Liver (tissue), 9 donors: ENCODE data around the gene NLRP4. TPM values are rescaled to one million over a fixed set of nuclear protein-coding genes. Genes with fewer than 3 reads are reported as not detected.

Experiments
- DNase-seq: peaks from one replicate; pipeline ENCODE4 v3.0.0-alpha.2; 2017; ENCODE audit warnings: low spot score
- H3K27ac ChIP-seq, 2 donors: one replicate each; pipeline ENCODE4 v1.7.0; 2013; ENCODE audit warnings: inconsistent platforms in 2 of 2, low read length in 2 of 2, control low read depth in 1 of 2, low read depth in 1 of 2, mild to moderate bottlenecking in 1 of 2
- H3K27me3 ChIP-seq, 4 donors: one replicate each; pipeline versions ENCODE4 v1.6.1 to v1.7.0; 2013; ENCODE audit warnings: low read length in 3 of 4, inconsistent platforms in 1 of 4, mild to moderate bottlenecking in 1 of 4, moderate library complexity in 1 of 4; ENCODE audit not compliant: control insufficient read depth in 4 of 4, insufficient read depth in 4 of 4
- H3K36me3 ChIP-seq, 4 donors: one replicate each; pipeline versions ENCODE4 v1.6.1 to v1.7.0; 2013; ENCODE audit warnings: low read length in 3 of 4, mild to moderate bottlenecking in 3 of 4, low read depth in 1 of 4, moderate library complexity in 1 of 4; ENCODE audit not compliant: control insufficient read depth in 4 of 4, insufficient read depth in 3 of 4
- H3K4me1 ChIP-seq, 4 donors: one replicate each; pipeline versions ENCODE4 v1.6.1 to v1.7.0; 2013; ENCODE audit warnings: low read length in 3 of 4, mild to moderate bottlenecking in 3 of 4, moderate library complexity in 1 of 4; ENCODE audit not compliant: control insufficient read depth in 4 of 4, insufficient read depth in 4 of 4
- H3K4me3 ChIP-seq, 3 donors: one replicate each; pipeline versions ENCODE4 v1.6.1 to v1.7.0; 2013; ENCODE audit warnings: low read length in 3 of 3, control low read depth in 1 of 3, low read depth in 1 of 3, mild to moderate bottlenecking in 1 of 3
- H3K9ac ChIP-seq, 2 donors: one replicate each; pipeline ENCODE4 v1.7.0; 2013; ENCODE audit warnings: low read length in 2 of 2, mild to moderate bottlenecking in 2 of 2, moderate library complexity in 2 of 2, control low read depth in 1 of 2, low read depth in 1 of 2
- H3K9me3 ChIP-seq, 4 donors: one replicate each; pipeline versions ENCODE4 v1.6.1 to v1.7.0; 2013; ENCODE audit warnings: low read length in 3 of 4; ENCODE audit not compliant: control insufficient read depth in 4 of 4
- ATF3 ChIP-seq: IDR thresholded peaks from 2 replicates; pipeline ENCODE4 v1.6.1; 2016; ENCODE audit warnings: antibody characterized with exemption
- CTCF ChIP-seq: fragments of 150-350 bp; IDR thresholded peaks from 2 replicates; pipeline ENCODE4 v1.5.1; 2017; ENCODE audit warnings: improper control_type of control experiment, low read depth, low read length; ENCODE audit not compliant: missing input control
- EGR1 ChIP-seq, 2 donors: IDR thresholded peaks; 2 replicates each; pipeline ENCODE4 v1.6.1; 2016 to 2018; ENCODE audit warnings: antibody characterized with exemption in 2 of 2, low read depth in 2 of 2
- FOXA1 ChIP-seq: IDR thresholded peaks from 2 replicates; pipeline ENCODE4 v1.6.1; 2016; ENCODE audit warnings: antibody characterized with exemption
- FOXA2 ChIP-seq: IDR thresholded peaks from 2 replicates; pipeline ENCODE4 v1.6.1; 2016; ENCODE audit warnings: antibody characterized with exemption
- GABPA ChIP-seq, 2 donors: IDR thresholded peaks in 1 of 2; conservative IDR thresholded peaks in 1 of 2; 2 replicates each; pipeline ENCODE4 v1.6.1; 2016; ENCODE audit warnings: antibody characterized with exemption in 2 of 2, mild to moderate bottlenecking in 1 of 2, moderate library complexity in 1 of 2
- HNF4A ChIP-seq, 2 donors: conservative IDR thresholded peaks; 2 replicates each; pipeline ENCODE4 v1.6.1; 2016; ENCODE audit warnings: antibody characterized with exemption in 2 of 2, mild to moderate bottlenecking in 2 of 2
- MAX ChIP-seq: IDR thresholded peaks from 2 replicates; pipeline ENCODE4 v1.6.1; 2016; ENCODE audit warnings: antibody characterized with exemption
- NR2F2 ChIP-seq: IDR thresholded peaks from 2 replicates; pipeline ENCODE4 v1.6.1; 2016; ENCODE audit warnings: antibody characterized with exemption
- REST ChIP-seq: IDR thresholded peaks from 2 replicates; pipeline ENCODE4 v1.6.1; 2016; ENCODE audit warnings: antibody characterized with exemption, mild to moderate bottlenecking
- RXRA ChIP-seq, 2 donors: IDR thresholded peaks; 2 replicates each; pipeline ENCODE4 v1.6.1; 2017 to 2018; ENCODE audit warnings: antibody characterized with exemption in 2 of 2, mild to moderate bottlenecking in 1 of 2
- SP1 ChIP-seq: IDR thresholded peaks from 2 replicates; pipeline ENCODE4 v1.6.1; 2018; ENCODE audit warnings: antibody characterized with exemption, mild to moderate bottlenecking
- TAF1 ChIP-seq: conservative IDR thresholded peaks from 2 replicates; pipeline ENCODE4 v1.6.1; 2016; ENCODE audit warnings: antibody characterized with exemption, mild to moderate bottlenecking
- YY1 ChIP-seq: IDR thresholded peaks from 2 replicates; pipeline ENCODE4 v1.6.1; 2016; ENCODE audit warnings: antibody characterized with exemption, mild to moderate bottlenecking
- ZBTB33 ChIP-seq: IDR thresholded peaks from 2 replicates; pipeline ENCODE4 v1.6.1; 2016; ENCODE audit warnings: antibody characterized with exemption
- WGBS: extraction: QIAGEN DNeasy Blood & Tissue Kit; methylation state at CpG from one replicate; pipeline ENCODE4 v1.1.7; 2013; 5-methylcytosine and 5-hydroxymethylcytosine counted together
- polyA plus RNA-seq, 2 donors: library from polyadenylated mRNA; stranded (reverse) in 1 of 2; unstranded in 1 of 2; fragments of 200-250 nt in 1 of 2; fragments of >200 nt in 1 of 2; fragmentation: Nextera tagmentation in 1 of 2; extraction: Ambion mirVana in 1 of 2; gene quantifications; one replicate each; pipeline versions ENCODE4 v1.2.1 to v1.2.3, GENCODE V29; 2013 to 2015
- total RNA-seq, 2 donors: library from RNA; depleted of rRNA; stranded (reverse); fragments of >200 nt; gene quantifications; one replicate each; pipeline ENCODE4 v1.2.3, GENCODE V29; 2014
- donor health status: healthy.
- donor health status: healthy.
- donor health status: healthy.
- donor health status: healthy.
- donor health status: healthy.

Gene NLRP4
- total and polyA plus RNA-seq, 4 donors = not detected

DNA sequence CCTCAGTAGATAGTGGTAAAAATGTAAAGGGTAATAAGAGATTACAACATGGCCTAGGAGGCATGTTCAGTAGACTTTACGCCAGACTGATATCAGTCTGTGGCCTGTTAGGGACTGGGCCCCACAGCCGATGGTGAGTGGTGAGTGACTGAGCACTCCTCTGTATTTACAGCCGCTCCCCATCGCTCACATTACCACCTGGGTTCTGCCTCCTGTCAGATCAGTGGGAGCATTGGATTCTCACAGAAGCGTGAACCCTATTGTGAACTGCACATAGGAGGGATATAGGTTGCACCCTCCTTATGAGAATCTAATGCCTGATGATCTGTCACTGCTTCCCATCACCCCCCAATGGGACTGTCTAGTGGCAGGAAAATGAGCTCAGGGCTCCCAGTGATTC lies 22.4 kb upstream of the NLRP4 start:
- WGBS = 89% methylated on average over 5 of the region's 5 CpGs
- Histone ChIP-seq H3K27me3 (peaks cover 0 to 3% (median 0%) of the 10 kb centered on the region in 4 donors), H3K36me3 (no peaks in the 10 kb centered on the region), H3K4me1 (peaks cover 0 to 8% (median 3%) of the 10 kb centered on the region in 4 donors), H3K4me3 (no peak overlapping the region), H3K27ac (no peak overlapping the region), H3K9ac (no peak overlapping the region), H3K9me3 (no peaks in the 10 kb centered on the region)
- TF ChIP-seq ATF3 (no peak), SP1 (no peak), FOXA2 (no peak), YY1 (no peak), REST (no peak), TAF1 (no peak), CTCF (no peak), NR2F2 (no peak), ZBTB33 (no peak), HNF4A (conservative IDR thresholded peaks at IDR 0.05) (no peak), GABPA (IDR thresholded peaks at IDR 0.05 in 1 of 2, conservative IDR thresholded peaks at IDR 0.05 in 1 of 2) (no peak)
- DNase-seq = no peak

- Histone ChIP-seq H3K27ac (no peak overlapping the region), H3K36me3 (no peaks in the 10 kb centered on the region), H3K9me3 (peaks cover 0 to 3% (median under 1%) of the 10 kb centered on the region in 4 donors), H3K4me3 (no peak overlapping the region), H3K9ac (no peak overlapping the region), H3K4me1 (no peaks in the 10 kb centered on the region), H3K27me3 (peaks cover 0 to 3% (median under 1%) of the 10 kb centered on the region in 4 donors)
- WGBS = 73% methylated on average over 3 of the region's 3 CpGs
- no peak for DNase-seq
- TF ChIP-seq REST = no peak
- no peak for TF ChIP-seq CTCF
- TF ChIP-seq SP1 = no peak
- TF ChIP-seq RXRA (IDR thresholded peaks at IDR 0.05) = no peak
- no peak for TF ChIP-seq FOXA1
- no peak for TF ChIP-seq FOXA2
- no peak for TF ChIP-seq ZBTB33
- TF ChIP-seq YY1 = no peak
- TF ChIP-seq HNF4A (conservative IDR thresholded peaks at IDR 0.05) = no peak
- no peak for TF ChIP-seq NR2F2
- TF ChIP-seq MAX = no peak
- TF ChIP-seq EGR1 (IDR thresholded peaks at IDR 0.05; ENCODE audit: low read depth in 2 of 2) = no peak
These were observed 16.3 kb upstream of the NLRP4 start for GRCh38 chr19:55820037-55820436.
